Astrocyte (in vitro differentiated cells and primary cell): Measurements from ENCODE around the gene FZR1. TPM values are rescaled to one million over a fixed set of nuclear protein-coding genes. Genes with fewer than 3 reads are reported as not detected.

Experiments used
- DNase-seq: peaks from one replicate; pipeline ENCODE4 v3.0.0-alpha.2; 2010; ENCODE audit warnings: low read depth
- FAIRE-seq: peaks from 2 replicates; lab custom pipeline; 2011; peaks lifted over from hg19 to GRCh38; lab: Jason Lieb, UNC
- H2AFZ ChIP-seq: 2 replicates; pipeline ENCODE4 v1.6.0; 2012; ENCODE audit warnings: low read depth, low read length, inconsistent platforms
- H3K27ac ChIP-seq: 2 replicates; pipeline ENCODE4 v1.5.1; 2011; ENCODE audit warnings: low read depth, low read length, inconsistent platforms
- H3K27me3 ChIP-seq: 2 replicates; pipeline ENCODE4 v1.6.0; 2011; ENCODE audit warnings: low read length, inconsistent platforms; ENCODE audit not compliant: insufficient read depth
- H3K36me3 ChIP-seq: 2 replicates; pipeline ENCODE4 v1.5.1; 2011; ENCODE audit warnings: low read length, inconsistent platforms; ENCODE audit not compliant: insufficient read depth
- H3K4me1 ChIP-seq: 2 replicates; pipeline ENCODE4 v1.5.1; 2011; ENCODE audit warnings: low read length, inconsistent platforms; ENCODE audit not compliant: insufficient read depth
- H3K4me2 ChIP-seq: 2 replicates; pipeline ENCODE4 v1.6.0; 2012; ENCODE audit warnings: low read length, inconsistent platforms
- H3K4me3 ChIP-seq: 2 replicates; pipeline ENCODE4 v1.5.1; 2011; ENCODE audit warnings: low read depth, mild to moderate bottlenecking, low read length, inconsistent platforms; ENCODE audit not compliant: insufficient read depth
- H3K79me2 ChIP-seq: 2 replicates; pipeline ENCODE4 v1.6.0; 2012; ENCODE audit warnings: mild to moderate bottlenecking, low read length, inconsistent platforms; ENCODE audit not compliant: insufficient read depth
- H3K9ac ChIP-seq: 2 replicates; pipeline ENCODE4 v1.6.0; 2012; ENCODE audit warnings: mild to moderate bottlenecking, low read length, inconsistent platforms
- H3K9me3 ChIP-seq: 2 replicates; pipeline ENCODE4 v1.5.1; 2012; ENCODE audit warnings: low read depth, mild to moderate bottlenecking, low read length, inconsistent platforms; ENCODE audit not compliant: insufficient read depth
- H4K20me1 ChIP-seq: 2 replicates; pipeline ENCODE4 v1.6.0; 2012; ENCODE audit warnings: low read length, inconsistent platforms; ENCODE audit not compliant: insufficient read depth
- H3K27ac Mint-ChIP-seq: one replicate; pipeline ENCODE4 v1.8.0; 2021; ENCODE audit warnings: mild to moderate bottlenecking, mixed read lengths; ENCODE audit not compliant: unreplicated experiment
- H3K27me3 Mint-ChIP-seq: one replicate; pipeline ENCODE4 v1.8.0; 2021; ENCODE audit warnings: low read depth, mixed read lengths; ENCODE audit not compliant: unreplicated experiment
- H3K36me3 Mint-ChIP-seq: one replicate; pipeline ENCODE4 v1.8.0; 2021; ENCODE audit warnings: low read depth, mixed read lengths; ENCODE audit not compliant: unreplicated experiment
- H3K4me1 Mint-ChIP-seq: one replicate; pipeline ENCODE4 v1.8.0; 2021; ENCODE audit warnings: low read depth, mixed read lengths; ENCODE audit not compliant: unreplicated experiment
- H3K4me3 Mint-ChIP-seq: one replicate; pipeline ENCODE4 v1.8.0; 2021; ENCODE audit warnings: mild to moderate bottlenecking, moderate library complexity, mixed read lengths; ENCODE audit not compliant: unreplicated experiment
- H3K9me3 Mint-ChIP-seq: one replicate; pipeline ENCODE4 v1.8.0; 2021; ENCODE audit warnings: mild to moderate bottlenecking, mixed read lengths; ENCODE audit not compliant: unreplicated experiment
- CTCF ChIP-seq: IDR thresholded peaks from 2 replicates; pipeline ENCODE4 v1.5.1; 2011; ENCODE audit warnings: low read depth, mild to moderate bottlenecking, inconsistent platforms, low read length, moderate library complexity; ENCODE audit not compliant: insufficient read depth
- EZH2 ChIP-seq: IDR thresholded peaks from 2 replicates; pipeline ENCODE4 v1.6.1; 2012; ENCODE audit warnings: mild to moderate bottlenecking, low read length, inconsistent platforms; ENCODE audit not compliant: insufficient read depth
- total RNA-seq: library from RNA; stranded (reverse); gene quantifications from 2 replicates; pipeline ENCODE4 v1.2.1, GENCODE V29; 2021

The FZR1 gene
- total RNA-seq, 1 donor from 2014 or later: 51.8 TPM

- Histone ChIP-seq H3K9ac (peak within 1 kb of the TSS; percentile 87), H3K4me3 (peak within 1 kb of the TSS; percentile 89), H3K4me1 (peaks cover 35% of the 10 kb centered on the region), H3K27me3 (no peaks in the 10 kb centered on the region), H3K36me3 (no peaks in the 10 kb centered on the region), H2AFZ (peak within 1 kb of the TSS; percentile 90), H3K9me3 (no peaks in the 10 kb centered on the region), H3K27ac (peak within 1 kb of the TSS; percentile 81), H4K20me1 (peaks cover 36% of the 10 kb centered on the region), H3K4me2 (peak within 1 kb of the TSS; percentile 98), H3K79me2 (peaks cover 43% of the 10 kb centered on the region)
- DNase-seq (peak; percentile 91), FAIRE-seq (peak; percentile 86)
- peaks cover 9% of the 10 kb centered on the region for H3K36me3 Mint-ChIP-seq
- H3K4me1 Mint-ChIP-seq: peaks cover 23% of the 10 kb centered on the region
- no peaks in the 10 kb centered on the region for H3K9me3 Mint-ChIP-seq
- H3K27ac Mint-ChIP-seq: peak within 1 kb of the TSS; percentile 87
- H3K4me3 Mint-ChIP-seq: peak within 1 kb of the TSS; percentile 99
- no peak for TF ChIP-seq CTCF
- TF ChIP-seq EZH2: no peak
- H3K27me3 Mint-ChIP-seq: no peaks in the 10 kb centered on the region
These were observed 51.5 kb downstream of the FZR1 start, which contains the start of gene MFSD12 for GRCh38 chr19:3557461-3558248. TSS of gene MFSD12 (minus strand) at chr19:3557586. CDS start at chr19:3557403, 183 bp downstream.

DNA sequence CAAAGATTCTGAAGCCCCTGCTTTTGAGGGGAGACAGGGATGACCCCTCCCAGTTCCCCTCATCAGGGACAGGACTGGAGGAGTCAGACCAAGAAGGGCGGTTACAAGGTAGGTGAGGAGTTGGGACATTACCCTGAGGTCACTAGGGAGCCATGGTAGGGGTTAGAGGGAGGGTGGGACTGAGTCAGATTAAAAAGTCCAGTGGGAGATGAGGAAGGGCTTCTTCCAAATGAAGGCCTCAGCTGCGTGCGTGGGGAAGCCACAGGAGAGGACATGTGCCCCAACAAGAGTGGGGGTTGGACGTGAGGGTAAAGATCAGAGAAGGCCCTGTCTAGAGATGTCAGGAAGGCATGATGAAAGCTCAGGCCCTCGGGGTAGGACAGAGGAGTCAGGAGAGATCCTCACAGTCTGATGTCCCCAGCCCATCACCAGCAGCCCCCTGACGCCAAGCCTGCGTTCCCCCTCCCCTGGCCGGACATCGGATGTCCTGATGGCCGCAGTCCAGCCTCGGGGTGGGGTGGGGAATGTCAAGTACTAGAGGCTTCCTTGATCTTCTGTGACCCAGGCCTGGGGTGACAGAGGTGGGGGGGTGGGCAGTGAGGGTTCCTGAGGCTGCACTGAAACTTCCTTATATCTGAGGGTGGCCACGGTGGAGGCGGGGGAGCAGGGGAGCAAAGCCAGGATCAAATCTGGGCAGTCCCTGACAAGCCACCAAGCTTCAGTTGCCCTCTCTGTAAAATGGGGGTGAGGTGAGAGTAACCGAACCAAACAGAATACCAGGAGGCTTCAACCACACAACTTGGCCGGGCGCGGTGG lies 57.8 kb downstream of the FZR1 start:
- FAIRE-seq: no peak
- H3K27me3 Mint-ChIP-seq: no peaks in the 10 kb centered on the region
- no peak overlapping the region for H3K4me3 ChIP-seq
- H3K9me3 Mint-ChIP-seq: no peaks in the 10 kb centered on the region
- no peaks in the 10 kb centered on the region for H3K9me3 ChIP-seq
- no peak overlapping the region for H3K4me3 Mint-ChIP-seq
- H3K4me1 ChIP-seq: peaks cover 14% of the 10 kb centered on the region
- TF ChIP-seq EZH2 (no peak), CTCF (no peak)
- H3K9ac ChIP-seq: no peak overlapping the region
- no peaks in the 10 kb centered on the region for H3K27me3 ChIP-seq
- H3K4me1 Mint-ChIP-seq: no peaks in the 10 kb centered on the region
- H3K79me2 ChIP-seq: no peaks in the 10 kb centered on the region
- peaks cover 4% of the 10 kb centered on the region for H3K36me3 Mint-ChIP-seq
- no peak overlapping the region for H3K4me2 ChIP-seq
- no peaks in the 10 kb centered on the region for H3K36me3 ChIP-seq
- no peak for DNase-seq
- no peaks in the 10 kb centered on the region for H4K20me1 ChIP-seq
- no peak overlapping the region for H3K27ac Mint-ChIP-seq
- no peak overlapping the region for H2AFZ ChIP-seq
- H3K27ac ChIP-seq: no peak overlapping the region
